ENCODE results near the gene NAE1.

Gene NAE1

GRCh38 chr16:66846266-66846665 lies 15.5 kb upstream of the NAE1 start:
- Histone ChIP-seq H3K27me3 (ENCODE audit: insufficient read depth, low read length) (peaks cover 81% of the 10 kb centered on the region), H3K9me3 (ENCODE audit: low read length) (no peaks in the 10 kb centered on the region), H2AFZ (ENCODE audit: low read depth, low read length) (no peak overlapping the region), H3K36me3 (ENCODE audit: insufficient read depth, low read length) (no peaks in the 10 kb centered on the region), H3K4me1 (ENCODE audit: insufficient read depth, low read length) (peaks cover 9% of the 10 kb centered on the region), H3K4me3 (ENCODE audit: low read length) (no peak overlapping the region)

- Histone ChIP-seq H3K36me3 (ENCODE audit: insufficient read depth, low read length) (no peaks in the 10 kb centered on the region), H3K4me3 (ENCODE audit: low read length) (no peak overlapping the region), H3K4me1 (ENCODE audit: insufficient read depth, low read length) (peaks cover 9% of the 10 kb centered on the region), H3K27me3 (ENCODE audit: insufficient read depth, low read length) (peaks cover 80% of the 10 kb centered on the region), H3K9me3 (ENCODE audit: low read length) (no peaks in the 10 kb centered on the region), H2AFZ (ENCODE audit: low read depth, low read length) (no peak overlapping the region)
Measured at GRCh38 chr16:66845791-66846221, 15.0 kb upstream of the NAE1 start.

- no peaks in the 10 kb centered on the region for H3K9me3 ChIP-seq (ENCODE audit: low read length)
- H3K27me3 ChIP-seq (ENCODE audit: insufficient read depth, low read length) = peaks cover 79% of the 10 kb centered on the region
- H3K36me3 ChIP-seq (ENCODE audit: insufficient read depth, low read length) = no peaks in the 10 kb centered on the region
- peaks cover 9% of the 10 kb centered on the region for H3K4me1 ChIP-seq (ENCODE audit: insufficient read depth, low read length)
- H3K4me3 ChIP-seq (ENCODE audit: low read length) = peak overlapping the region; percentile 31
- peak overlapping the region; percentile 69 for H2AFZ ChIP-seq (ENCODE audit: low read depth, low read length)
Measured at GRCh38 chr16:66845080-66845410, 14.3 kb upstream of the NAE1 start.

- Histone ChIP-seq H2AFZ (ENCODE audit: low read depth, low read length) (peak within 1 kb of the TSS; percentile 69), H3K4me3 (ENCODE audit: low read length) (peak within 1 kb of the TSS; percentile 31), H3K9me3 (ENCODE audit: low read length) (no peaks in the 10 kb centered on the region), H3K36me3 (ENCODE audit: insufficient read depth, low read length) (no peaks in the 10 kb centered on the region), H3K27me3 (ENCODE audit: insufficient read depth, low read length) (peaks cover 79% of the 10 kb centered on the region), H3K4me1 (ENCODE audit: insufficient read depth, low read length) (peaks cover 9% of the 10 kb centered on the region)
Measured at GRCh38 chr16:66844342-66845079, 13.7 kb upstream of the NAE1 start, which contains the start of gene CA7. Gene CA7 (plus strand): TSS chr16:66844414. CDS start chr16:66844488, 74 bp downstream.

- Histone ChIP-seq H3K9me3 (ENCODE audit: low read length) (no peaks in the 10 kb centered on the region), H3K27me3 (ENCODE audit: insufficient read depth, low read length) (peaks cover 77% of the 10 kb centered on the region), H3K36me3 (ENCODE audit: insufficient read depth, low read length) (no peaks in the 10 kb centered on the region), H2AFZ (ENCODE audit: low read depth, low read length) (no peak overlapping the region), H3K4me3 (ENCODE audit: low read length) (peak overlapping the region; percentile 31), H3K4me1 (ENCODE audit: insufficient read depth, low read length) (peaks cover 9% of the 10 kb centered on the region)
Measured at GRCh38 chr16:66844009-66844341, 13.2 kb upstream of the NAE1 start.

GRCh38 chr16:66843191-66843590 lies 12.4 kb upstream of the NAE1 start:
- Histone ChIP-seq H2AFZ (ENCODE audit: low read depth, low read length) (no peak overlapping the region), H3K4me1 (ENCODE audit: insufficient read depth, low read length) (peaks cover 9% of the 10 kb centered on the region), H3K9me3 (ENCODE audit: low read length) (no peaks in the 10 kb centered on the region), H3K27me3 (ENCODE audit: insufficient read depth, low read length) (peaks cover 70% of the 10 kb centered on the region), H3K4me3 (ENCODE audit: low read length) (no peak overlapping the region), H3K36me3 (ENCODE audit: insufficient read depth, low read length) (no peaks in the 10 kb centered on the region)

- H3K4me1 ChIP-seq (ENCODE audit: insufficient read depth, low read length) = peaks cover 9% of the 10 kb centered on the region
- no peak overlapping the region for H3K4me3 ChIP-seq (ENCODE audit: low read length)
- peaks cover 67% of the 10 kb centered on the region for H3K27me3 ChIP-seq (ENCODE audit: insufficient read depth, low read length)
- H3K9me3 ChIP-seq (ENCODE audit: low read length) = no peaks in the 10 kb centered on the region
- H2AFZ ChIP-seq (ENCODE audit: low read depth, low read length) = no peak overlapping the region
- H3K36me3 ChIP-seq (ENCODE audit: insufficient read depth, low read length) = no peaks in the 10 kb centered on the region
Measured at GRCh38 chr16:66842765-66843164, 12.0 kb upstream of the NAE1 start.

GRCh38 chr16:66841366-66841765 lies 10.6 kb upstream of the NAE1 start:
- no peak overlapping the region for H3K4me3 ChIP-seq (ENCODE audit: low read length)
- peaks cover 9% of the 10 kb centered on the region for H3K4me1 ChIP-seq (ENCODE audit: insufficient read depth, low read length)
- no peak overlapping the region for H2AFZ ChIP-seq (ENCODE audit: low read depth, low read length)
- peaks cover 53% of the 10 kb centered on the region for H3K27me3 ChIP-seq (ENCODE audit: insufficient read depth, low read length)
- H3K9me3 ChIP-seq (ENCODE audit: low read length) = no peaks in the 10 kb centered on the region
- no peaks in the 10 kb centered on the region for H3K36me3 ChIP-seq (ENCODE audit: insufficient read depth, low read length)

GRCh38 chr16:66840883-66841282 lies 10.1 kb upstream of the NAE1 start:
- Histone ChIP-seq H3K4me3 (ENCODE audit: low read length) (no peak overlapping the region), H3K9me3 (ENCODE audit: low read length) (no peaks in the 10 kb centered on the region), H3K36me3 (ENCODE audit: insufficient read depth, low read length) (no peaks in the 10 kb centered on the region), H2AFZ (ENCODE audit: low read depth, low read length) (no peak overlapping the region), H3K4me1 (ENCODE audit: insufficient read depth, low read length) (peaks cover 9% of the 10 kb centered on the region), H3K27me3 (ENCODE audit: insufficient read depth, low read length) (peaks cover 48% of the 10 kb centered on the region)

- Histone ChIP-seq H3K27me3 (ENCODE audit: insufficient read depth, low read length) (peaks cover 8% of the 10 kb centered on the region), H2AFZ (ENCODE audit: low read depth, low read length) (no peak overlapping the region), H3K4me1 (ENCODE audit: insufficient read depth, low read length) (peaks cover 2% of the 10 kb centered on the region), H3K36me3 (ENCODE audit: insufficient read depth, low read length) (no peaks in the 10 kb centered on the region), H3K4me3 (ENCODE audit: low read length) (no peak overlapping the region), H3K9me3 (ENCODE audit: low read length) (no peaks in the 10 kb centered on the region)
Measured at GRCh38 chr16:66834746-66835145, 4.0 kb upstream of the NAE1 start.

- H3K9me3 ChIP-seq (ENCODE audit: low read length) = no peaks in the 10 kb centered on the region
- no peak overlapping the region for H2AFZ ChIP-seq (ENCODE audit: low read depth, low read length)
- H3K27me3 ChIP-seq (ENCODE audit: insufficient read depth, low read length) = peaks cover 8% of the 10 kb centered on the region
- H3K4me1 ChIP-seq (ENCODE audit: insufficient read depth, low read length) = peaks cover 11% of the 10 kb centered on the region
- H3K4me3 ChIP-seq (ENCODE audit: low read length) = no peak overlapping the region
- H3K36me3 ChIP-seq (ENCODE audit: insufficient read depth, low read length) = peaks cover 3% of the 10 kb centered on the region
Measured at GRCh38 chr16:66832661-66833305, 2.0 kb upstream of the NAE1 start.

GRCh38 chr16:66832190-66832589 lies 1.4 kb upstream of the NAE1 start:
- Histone ChIP-seq H3K4me3 (ENCODE audit: low read length) (no peak overlapping the region), H2AFZ (ENCODE audit: low read depth, low read length) (no peak overlapping the region), H3K4me1 (ENCODE audit: insufficient read depth, low read length) (peaks cover 11% of the 10 kb centered on the region), H3K36me3 (ENCODE audit: insufficient read depth, low read length) (peaks cover 7% of the 10 kb centered on the region), H3K9me3 (ENCODE audit: low read length) (no peaks in the 10 kb centered on the region), H3K27me3 (ENCODE audit: insufficient read depth, low read length) (peaks cover 8% of the 10 kb centered on the region)

- Histone ChIP-seq H3K4me3 (ENCODE audit: low read length) (no peak overlapping the region), H3K27me3 (ENCODE audit: insufficient read depth, low read length) (no peaks in the 10 kb centered on the region), H3K9me3 (ENCODE audit: low read length) (no peaks in the 10 kb centered on the region), H2AFZ (ENCODE audit: low read depth, low read length) (no peak overlapping the region), H3K4me1 (ENCODE audit: insufficient read depth, low read length) (peaks cover 2% of the 10 kb centered on the region), H3K36me3 (ENCODE audit: insufficient read depth, low read length) (peaks cover 65% of the 10 kb centered on the region)
Measured at GRCh38 chr16:66824006-66824405, 6.8 kb downstream of the NAE1 start.

Data from neuron (in vitro differentiated cells).